Endothelial cell of umbilical vein (primary cell): Measurements from ENCODE around the gene SNRPA. TPM values are rescaled to one million over a fixed set of nuclear protein-coding genes. Genes with fewer than 3 reads are reported as not detected.

ENCODE experiments used
- BruUV-seq: library from RNA; stranded (reverse); fragments of 400-500 nt; replicated peaks from 2 replicates; lab custom pipeline; 2021; lab: Mats Ljungman, UMichigan
- CTCF ChIA-PET: fragments of 300-600, 350-600 bp; sonication (Branson Sonifier 250); formaldehyde crosslinking; loops from one replicate; lab custom pipeline; 2021; ENCODE audit warnings: antibody characterized with exemption, inconsistent platforms; lab: Charles Lee
- POLR2A ChIA-PET: fragments of 300-600, 350-600 bp; sonication (Branson Sonifier 250); formaldehyde crosslinking; loops from one replicate; lab custom pipeline; 2021; ENCODE audit warnings: antibody characterized with exemption, inconsistent platforms; lab: Charles Lee
- DNase-seq: peaks from one replicate; pipeline ENCODE4 v3.0.0-alpha.2; 2011; ENCODE audit warnings: low read depth, low spot score
- FAIRE-seq: peaks from 2 replicates; lab custom pipeline; 2011; peaks lifted over from hg19 to GRCh38; lab: Jason Lieb, UNC
- H2AFZ ChIP-seq: 2 replicates; pipeline ENCODE4 v1.6.0; 2012; ENCODE audit warnings: low read depth, low read length, control low read depth, inconsistent platforms
- H3K27ac ChIP-seq: 2 replicates; pipeline ENCODE4 v1.5.1; 2011; ENCODE audit warnings: low read depth, mild to moderate bottlenecking, control low read depth, low read length, moderate library complexity; ENCODE audit not compliant: insufficient read depth
- H3K27me3 ChIP-seq, 2 experiments: 2 replicates each; pipeline versions ENCODE4 v1.6.0 to v1.6.1; 2011; ENCODE audit warnings: low read length in 2 of 2, mixed read lengths in 1 of 2; ENCODE audit not compliant: control insufficient read depth in 2 of 2, insufficient read depth in 2 of 2
- H3K36me3 ChIP-seq, 2 experiments: 2 replicates in 1 of 2; 3 replicates in 1 of 2; pipeline ENCODE4 v1.5.1; 2011; ENCODE audit warnings: low read length in 2 of 2, mild to moderate bottlenecking in 1 of 2, moderate library complexity in 1 of 2; ENCODE audit not compliant: control insufficient read depth in 2 of 2, insufficient read depth in 2 of 2; ENCODE audit errors: extremely low read depth in 1 of 2
- H3K4me1 ChIP-seq: 3 replicates; pipeline ENCODE4 v1.5.1; 2011; ENCODE audit warnings: mild to moderate bottlenecking, low read length; ENCODE audit not compliant: control insufficient read depth, insufficient read depth; ENCODE audit errors: extremely low read depth
- H3K4me2 ChIP-seq: 2 replicates; pipeline ENCODE4 v1.6.1; 2011; ENCODE audit warnings: low read length, control low read depth, mixed read lengths; ENCODE audit not compliant: insufficient read depth
- H3K4me3 ChIP-seq, 3 experiments: fragments of 200-600 bp in 1 of 3; sonication (generic), shearing (Covaris generic) in 1 of 3; replicated peaks in 1 of 3; 2 replicates each; pipeline ENCODE4 v1.5.1; 2011 to 2016; ENCODE audit warnings: control low read depth in 3 of 3, low read length in 3 of 3, mild to moderate bottlenecking in 2 of 3, inconsistent platforms in 1 of 3, low read depth in 1 of 3, moderate library complexity in 1 of 3; ENCODE audit not compliant: insufficient read depth in 1 of 3
- H3K79me2 ChIP-seq: 2 replicates; pipeline ENCODE4 v1.6.0; 2012; ENCODE audit warnings: low read length, inconsistent platforms; ENCODE audit not compliant: control insufficient read depth, insufficient read depth
- H3K9ac ChIP-seq: replicated peaks from 2 replicates; pipeline ENCODE3; 2011; ENCODE audit warnings: low read length, control low read depth; ENCODE audit not compliant: insufficient read depth; ENCODE audit errors: extremely low read depth
- H3K9me1 ChIP-seq: replicated peaks from 3 replicates; pipeline ENCODE4 v1.6.0; 2011; ENCODE audit warnings: mild to moderate bottlenecking, low read length; ENCODE audit not compliant: control insufficient read depth, insufficient read depth; ENCODE audit errors: extremely low read depth
- H3K9me3 ChIP-seq: replicated peaks from 2 replicates; pipeline ENCODE4 v1.5.1; 2012; ENCODE audit warnings: low read length, inconsistent platforms; ENCODE audit not compliant: control insufficient read depth, insufficient read depth
- H4K20me1 ChIP-seq: replicated peaks from 2 replicates; pipeline ENCODE3; 2011; ENCODE audit warnings: mild to moderate bottlenecking, low read length; ENCODE audit not compliant: control insufficient read depth, insufficient read depth; ENCODE audit errors: extremely low read depth
- CTCF ChIP-seq, 2 donors: IDR thresholded peaks; 1 replicate in 1 of 2; 2 replicates in 1 of 2; pipeline ENCODE4 v1.5.1; 2011; ENCODE audit warnings: low read length in 2 of 2, mild to moderate bottlenecking in 2 of 2, moderate library complexity in 2 of 2, control low read depth in 1 of 2, inconsistent platforms in 1 of 2, low read depth in 1 of 2; ENCODE audit not compliant: insufficient read depth in 1 of 2; ENCODE audit errors: extremely low read depth in 1 of 2
- EZH2 ChIP-seq: IDR thresholded peaks from 2 replicates; pipeline ENCODE4 v1.6.1; 2012; ENCODE audit warnings: borderline replicate concordance, low read depth, mild to moderate bottlenecking, moderate library complexity, low read length, inconsistent platforms; ENCODE audit not compliant: severe bottlenecking
- FOS ChIP-seq: IDR thresholded peaks from 2 replicates; pipeline ENCODE4 v1.6.1; 2011; ENCODE audit warnings: mild to moderate bottlenecking, low read length, moderate library complexity, borderline replicate concordance; ENCODE audit not compliant: insufficient read depth
- GATA2 ChIP-seq: IDR thresholded peaks from 2 replicates; pipeline ENCODE4 v1.7.0; 2011; ENCODE audit warnings: low read depth, mild to moderate bottlenecking, moderate library complexity, mixed read lengths, low read length; ENCODE audit not compliant: insufficient read length, insufficient read depth
- JUN ChIP-seq: IDR thresholded peaks from 2 replicates; pipeline ENCODE4 v1.6.1; 2011; ENCODE audit warnings: borderline replicate concordance, low read depth; ENCODE audit not compliant: insufficient read length, insufficient read depth
- MAX ChIP-seq: IDR thresholded peaks from 2 replicates; pipeline ENCODE4 v1.6.1; 2011; ENCODE audit not compliant: insufficient read depth, insufficient read length
- MYC ChIP-seq: IDR thresholded peaks from one replicate; pipeline ENCODE4 v1.6.1; 2011; ENCODE audit warnings: mild to moderate bottlenecking, low read depth, low read length
- POLR2A ChIP-seq: IDR thresholded peaks from 2 replicates; pipeline ENCODE4 v1.6.1; 2012; ENCODE audit warnings: low read depth, mild to moderate bottlenecking, control low read depth, low read length
- POLR2AphosphoS5 ChIP-seq: IDR thresholded peaks from 2 replicates; pipeline ENCODE4 v1.6.1; 2012; ENCODE audit warnings: low read depth, mild to moderate bottlenecking, control low read depth, low read length, moderate library complexity; ENCODE audit not compliant: insufficient read depth
- dilution Hi-C: fragments of 300-500 bp; cut with MboI; formaldehyde crosslinking; loops from one replicate; pipeline ENCODE4 v1.15.0; 2019; ENCODE audit warnings: low sequenced_read_pairs; ENCODE audit not compliant: extremely low pct_ligation_motif_present
- intact Hi-C: fragments of 100-400 bp; cut with micrococcal nuclease; formaldehyde crosslinking; loops from one replicate; pipeline ENCODE4 v1.10.0; 2022
- polyA plus RNA-seq, 4 experiments: library from polyadenylated mRNA; depleted of rRNA in 3 of 4; stranded (reverse) in 3 of 4; unstranded in 1 of 4; fragments of >200 nt; gene quantifications; 2 replicates each; pipeline versions ENCODE4 v1.2.1 to v1.2.3, GENCODE V29; 2011 to 2012; ENCODE audit warnings: missing spikeins in 1 of 4
- total RNA-seq: library from RNA; stranded (reverse); gene quantifications from 2 replicates; pipeline ENCODE4 v1.2.3, GENCODE V29; 2021

Gene SNRPA
- total and polyA plus RNA-seq, 2 donors (not counting 3 experiments of a cell fraction or from before 2014, with no cell fraction given), result 84.6 to 131 TPM

- dilution Hi-C loops, result no loop called here
- Histone ChIP-seq H3K9me1 (no peaks in the 10 kb centered on the region), H3K4me2 (no peak overlapping the region), H4K20me1 (no peaks in the 10 kb centered on the region), H3K27ac (no peak overlapping the region), H2AFZ (no peak overlapping the region), H3K4me1 (no peaks in the 10 kb centered on the region), H3K79me2 (no peaks in the 10 kb centered on the region), H3K9ac (no peak overlapping the region), H3K4me3 (no peak overlapping the region), H3K36me3 (peaks cover 0 to 9% of the 10 kb centered on the region in 2 experiments), H3K9me3 (no peaks in the 10 kb centered on the region), H3K27me3 (no peaks in the 10 kb centered on the region)
- CTCF ChIA-PET, result interaction anchor here (0.7 to 1.0 kb wide), 4 partner anchors 11 to 34 kb away, joined by 3 to 4 read pairs (median 3); partner anchors contain the start of genes COQ8B and NUMBL
- POLR2A ChIA-PET, result interaction anchor here (0.6 kb wide), 1 partner anchor 20 kb away, joined by 4 read pairs; no protein-coding TSS in a partner anchor
- FAIRE-seq (no peak), DNase-seq (no peak)
- intact Hi-C loops, result no loop called here
- TF ChIP-seq POLR2AphosphoS5, result no peak
- no peak for TF ChIP-seq GATA2
- no peak for TF ChIP-seq MYC
- TF ChIP-seq POLR2A, result no peak
- no peak for TF ChIP-seq EZH2
- no peak for TF ChIP-seq MAX
- no peak for TF ChIP-seq FOS
- TF ChIP-seq JUN, result no peak
- TF ChIP-seq CTCF (IDR thresholded peaks at IDR 0.05; ENCODE audit: extremely low read depth in 1 of 2, insufficient read depth in 1 of 2, low read depth in 1 of 2, low read length in 2 of 2), result no peak
- BruUV-seq, result no TSS peak
Observed at GRCh38 chr19:40701758-40702157, 49.2 kb upstream of the SNRPA start.
